Measurements from ENCODE around the gene CERCAM.

Gene CERCAM

GRCh38 chr9:128428644-128429512, 8.2 kb downstream of the CERCAM start:
- ChIA-PET POLR2A (interaction anchor here (0.6 to 1.4 kb wide), 5 partner anchors 8 to 501 kb away, joined by 3 to 5 read pairs (median 4); partner anchors contain the start of gene CERCAM), CTCF (interaction anchor here (0.6 to 2.1 kb wide), 4 partner anchors 9 to 88 kb away, joined by 3 to 23 read pairs (median 6); no protein-coding TSS in a partner anchor)
- H3K4me3 ChIP-seq (ENCODE audit: low read depth, low read length): no peak overlapping the region
- TF ChIP-seq ZFHX2 (tag by site-specific recombination; conservative IDR thresholded peaks at IDR 0.05) (peak; percentile 81), EGR2 (tag by site-specific recombination; IDR thresholded peaks at IDR 0.05; ENCODE audit: low read depth) (peak; percentile 65), ZNF529 (tag by site-specific recombination; IDR thresholded peaks at IDR 0.05; ENCODE audit: insufficient replicate concordance) (no peak)
- H3K36me3 ChIP-seq (ENCODE audit: control insufficient read depth in 2 of 2, insufficient read depth in 1 of 2, low read length in 2 of 2): peaks cover 3 to 50% of the 10 kb centered on the region in 2 experiments; a peak in 2 of 3 replicates
- no peaks in the 10 kb centered on the region for H3K9me3 ChIP-seq (ENCODE audit: control insufficient read depth, insufficient read depth, low read depth, low read length)
- H3K27ac ChIP-seq (ENCODE audit: extremely low read depth, low read depth, low read length): no peak overlapping the region
- H3K4me1 ChIP-seq (ENCODE audit: control insufficient read depth, insufficient read depth, low read length): no peaks in the 10 kb centered on the region

DNA sequence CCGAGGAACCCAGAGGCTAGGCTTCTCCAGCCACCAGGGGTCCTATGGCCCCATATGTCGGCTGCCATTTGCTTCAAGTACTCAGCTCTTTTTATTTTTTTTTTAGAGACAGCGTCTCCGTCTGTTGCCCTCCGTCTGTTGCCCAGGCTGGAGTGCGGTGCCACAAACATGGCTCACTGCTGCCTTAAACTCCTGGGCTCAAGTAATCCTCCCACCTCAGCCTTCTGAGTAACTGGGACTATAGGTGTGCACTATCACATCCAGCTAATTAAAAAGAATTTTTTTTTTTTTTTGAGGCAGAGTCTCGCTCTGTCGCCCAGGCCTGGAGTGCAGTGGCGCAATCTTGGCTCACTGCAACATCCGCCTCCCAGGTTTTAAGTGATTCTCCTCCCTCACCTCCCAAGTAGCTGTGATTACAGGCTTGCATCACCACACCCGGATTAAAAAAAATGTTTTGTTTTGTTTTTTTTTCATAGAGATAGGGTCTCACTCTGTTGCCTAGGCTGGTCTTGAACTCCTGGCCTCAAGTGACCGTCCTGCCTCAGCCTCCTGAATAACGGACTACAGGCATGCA, 8.9 kb downstream of the CERCAM start:
- POLR2A ChIA-PET: interaction anchor here (0.6 to 1.4 kb wide), 5 partner anchors 8 to 500 kb away, joined by 3 to 5 read pairs (median 4); partner anchors contain the start of gene CERCAM
- CTCF ChIA-PET: interaction anchor here (0.6 to 2.1 kb wide), 4 partner anchors 9 to 88 kb away, joined by 3 to 23 read pairs (median 6); no protein-coding TSS in a partner anchor
- Histone ChIP-seq H3K27ac (ENCODE audit: extremely low read depth, low read depth, low read length) (no peak overlapping the region), H3K4me1 (ENCODE audit: control insufficient read depth, insufficient read depth, low read length) (no peaks in the 10 kb centered on the region), H3K4me3 (ENCODE audit: low read depth, low read length) (no peak overlapping the region), H3K36me3 (ENCODE audit: control insufficient read depth in 2 of 2, insufficient read depth in 1 of 2, low read length in 2 of 2) (peaks cover 3 to 43% of the 10 kb centered on the region in 2 experiments; a peak in 2 of 3 replicates), H3K9me3 (ENCODE audit: control insufficient read depth, insufficient read depth, low read depth, low read length) (no peaks in the 10 kb centered on the region)
- TF ChIP-seq GLIS1 (tag by site-specific recombination; IDR thresholded peaks at IDR 0.05) (peak; percentile 46), ZNF175 (tag by site-specific recombination; IDR thresholded peaks at IDR 0.05) (no peak), ZNF830 (tag by site-specific recombination; IDR thresholded peaks at IDR 0.05; ENCODE audit: low read depth) (no peak), ZNF324 (tag by site-specific recombination; IDR thresholded peaks at IDR 0.05) (no peak)
- TF ChIP-seq, protein P1, sequence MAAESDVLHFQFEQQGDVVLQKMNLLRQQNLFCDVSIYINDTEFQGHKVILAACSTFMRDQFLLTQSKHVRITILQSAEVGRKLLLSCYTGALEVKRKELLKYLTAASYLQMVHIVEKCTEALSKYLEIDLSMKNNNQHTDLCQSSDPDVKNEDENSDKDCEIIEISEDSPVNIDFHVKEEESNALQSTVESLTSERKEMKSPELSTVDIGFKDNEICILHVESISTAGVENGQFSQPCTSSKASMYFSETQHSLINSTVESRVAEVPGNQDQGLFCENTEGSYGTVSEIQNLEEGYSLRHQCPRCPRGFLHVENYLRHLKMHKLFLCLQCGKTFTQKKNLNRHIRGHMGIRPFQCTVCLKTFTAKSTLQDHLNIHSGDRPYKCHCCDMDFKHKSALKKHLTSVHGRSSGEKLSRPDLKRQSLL (tag by site-specific recombination; IDR thresholded peaks at IDR 0.05): no peak

- ChIA-PET POLR2A (no interaction called here), CTCF (no interaction called here)
- H3K9me3 ChIP-seq (ENCODE audit: control insufficient read depth, insufficient read depth, low read depth, low read length): no peaks in the 10 kb centered on the region
- no peaks in the 10 kb centered on the region for H3K4me1 ChIP-seq (ENCODE audit: control insufficient read depth, insufficient read depth, low read length)
- no peak overlapping the region for H3K4me3 ChIP-seq (ENCODE audit: low read depth, low read length)
- H3K36me3 ChIP-seq (ENCODE audit: control insufficient read depth in 2 of 2, insufficient read depth in 1 of 2, low read length in 2 of 2): peaks cover 3 to 43% of the 10 kb centered on the region in 2 experiments; a peak in 2 of 3 replicates
- H3K27ac ChIP-seq (ENCODE audit: extremely low read depth, low read depth, low read length): no peak overlapping the region
- no peak for TF ChIP-seq ZNF626 (tag by site-specific recombination; IDR thresholded peaks at IDR 0.05)
- no peak for TF ChIP-seq ZBTB17 (tag by site-specific recombination; IDR thresholded peaks at IDR 0.05)
- TF ChIP-seq SETDB1 (IDR thresholded peaks at IDR 0.05; ENCODE audit: insufficient read length, low read length): no peak
- no peak for TF ChIP-seq WT1 (tag by site-specific recombination; IDR thresholded peaks at IDR 0.05)
- TF ChIP-seq ZFP3 (tag by site-specific recombination; IDR thresholded peaks at IDR 0.05; ENCODE audit: low read depth): no peak
- no peak for TF ChIP-seq ZNF707 (tag by site-specific recombination; IDR thresholded peaks at IDR 0.05)
- TF ChIP-seq SCRT2 (tag by site-specific recombination; IDR thresholded peaks at IDR 0.05): no peak
- no peak for TF ChIP-seq ZNF426 (tag by site-specific recombination; IDR thresholded peaks at IDR 0.05)
- no peak for TF ChIP-seq ZNF837 (tag by site-specific recombination; IDR thresholded peaks at IDR 0.05)
- no peak for TF ChIP-seq GFI1B (tag by site-specific recombination; IDR thresholded peaks at IDR 0.05)
- TF ChIP-seq, protein P2, sequence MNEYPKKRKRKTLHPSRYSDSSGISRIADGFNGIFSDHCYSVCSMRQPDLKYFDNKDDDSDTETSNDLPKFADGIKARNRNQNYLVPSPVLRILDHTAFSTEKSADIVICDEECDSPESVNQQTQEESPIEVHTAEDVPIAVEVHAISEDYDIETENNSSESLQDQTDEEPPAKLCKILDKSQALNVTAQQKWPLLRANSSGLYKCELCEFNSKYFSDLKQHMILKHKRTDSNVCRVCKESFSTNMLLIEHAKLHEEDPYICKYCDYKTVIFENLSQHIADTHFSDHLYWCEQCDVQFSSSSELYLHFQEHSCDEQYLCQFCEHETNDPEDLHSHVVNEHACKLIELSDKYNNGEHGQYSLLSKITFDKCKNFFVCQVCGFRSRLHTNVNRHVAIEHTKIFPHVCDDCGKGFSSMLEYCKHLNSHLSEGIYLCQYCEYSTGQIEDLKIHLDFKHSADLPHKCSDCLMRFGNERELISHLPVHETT (tag by site-specific recombination; IDR thresholded peaks at IDR 0.05): no peak
- no peak for TF ChIP-seq YY1 (tag by site-specific recombination; IDR thresholded peaks at IDR 0.05)
- TF ChIP-seq ZNF654 (tag by site-specific recombination; IDR thresholded peaks at IDR 0.05; ENCODE audit: low read depth): no peak
- no peak for TF ChIP-seq GLI4 (tag by site-specific recombination; IDR thresholded peaks at IDR 0.05)
- TF ChIP-seq ZNF518A (tag by site-specific recombination; conservative IDR thresholded peaks at IDR 0.05; ENCODE audit: low read depth): no peak
These were observed 10.6 kb downstream of the CERCAM start for GRCh38 chr9:128431207-128431606.

All from HEK293 (cell line).